Heart right ventricle (tissue), 16 donors: ENCODE data around the gene MYOM3. TPM values are rescaled to one million over a fixed set of nuclear protein-coding genes. Genes with fewer than 3 reads are reported as not detected.
A peak's percentile ranks its signal among the peaks of the same experiment; 100 is the strongest.

Experiments used
- ATAC-seq, 8 donors: fragments of 200-7000 bp; cut with Tn5 transposase; one replicate each; pipeline ENCODE4 v1.9.1; 2020; ENCODE audit warnings: mild to moderate bottlenecking in 8 of 8, moderate library complexity in 8 of 8, moderate number of reproducible peaks in 1 of 8
- DNase-seq, 2 donors: peaks; one replicate each; pipeline ENCODE4 v3.0.0-alpha.2; 2020
- H3K27ac ChIP-seq, 10 donors: fragments of 200-600 bp; sonication (generic) in 2 of 10; one replicate each; pipeline versions ENCODE4 v1.5.0 to v1.8.0; 2020 to 2022; ENCODE audit warnings: mild to moderate bottlenecking in 3 of 10
- H3K27me3 ChIP-seq, 7 donors: fragments of 200-600 bp; one replicate each; pipeline ENCODE4 v1.8.0; 2021 to 2022; ENCODE audit warnings: mild to moderate bottlenecking in 2 of 7
- H3K36me3 ChIP-seq, 9 donors: fragments of 200-600 bp; sonication (generic) in 1 of 9; one replicate each; pipeline versions ENCODE4 v1.5.0 to v1.8.0; 2020 to 2022; ENCODE audit warnings: mild to moderate bottlenecking in 2 of 9
- H3K4me1 ChIP-seq, 9 donors: fragments of 200-600 bp; sonication (generic) in 1 of 9; one replicate each; pipeline versions ENCODE4 v1.5.0 to v1.8.0; 2020 to 2022; ENCODE audit warnings: mild to moderate bottlenecking in 4 of 9
- H3K4me3 ChIP-seq, 10 donors: fragments of 200-600 bp; sonication (generic) in 2 of 10; one replicate each; pipeline versions ENCODE4 v1.5.0 to v1.8.0; 2020 to 2022; ENCODE audit warnings: mild to moderate bottlenecking in 7 of 10, moderate library complexity in 2 of 10
- H3K9me3 ChIP-seq, 11 donors: fragments of 200-600 bp in 10 of 11; sonication (generic) in 2 of 11; one replicate each; pipeline versions ENCODE4 v1.5.0 to v1.8.0; 2013 to 2022; ENCODE audit warnings: mild to moderate bottlenecking in 2 of 11, control low read depth in 1 of 11, moderate library complexity in 1 of 11
- WGBS, 2 donors: extraction: QIAGEN DNeasy Blood & Tissue Kit; methylation state at CpG; one replicate each; pipeline ENCODE4 v1.1.7; 2013; ENCODE audit warnings: inconsistent platforms in 1 of 2; 5-methylcytosine and 5-hydroxymethylcytosine counted together
- intact Hi-C, 10 donors: fragments of 100-400 bp; cut with DNase I; formaldehyde crosslinking; loops; one replicate each; pipeline versions ENCODE4 v1.11.1 to v1.14.2; 2022
- polyA plus RNA-seq, 2 donors: library from polyadenylated mRNA; stranded (reverse); fragments of 200-250 nt; gene quantifications; one replicate each; pipeline ENCODE4 v1.2.3, GENCODE V29; 2013
- total RNA-seq, 10 donors: library from RNA; stranded (reverse); fragmentation: NEBNext Ultra II Directional in 3 of 10; extraction: Animal tissue kit (Norgen Biotek cat#: 25700) in 3 of 10; gene quantifications; one replicate each; pipeline versions ENCODE4 v1.2.1 to v1.2.4, GENCODE V29; 2021 to 2023
- TF ChIP-seq, protein P1 (sequence below), 9 donors: fragments of 200-600 bp; sonication (generic) in 2 of 9; IDR thresholded peaks; one replicate each; pipeline versions ENCODE4 v1.5.0 to v1.8.0; 2021 to 2022; ENCODE audit warnings: antibody characterized with exemption in 9 of 9, mild to moderate bottlenecking in 5 of 9, moderate library complexity in 1 of 9
- donor health status: Arrhythmogenic right ventricular cardiomyopathy.
- donor health status: ischemic (EF 13 %, LVEDD 7.1; RV severe dilation, severe dysfunction).
- donor health status: healthy with polysubstance abuse.
- donor health status: DM: no; HTN: yes; CAD: no.
- donor health status: DM: no; HTN: no; CAD: no.
- donor health status: ischemic (EF 25% LVEDD 6.9; RV normal size, moderate dysfunction).
- donor health status: ischemic (EF 25% LVEDD 5.7; RV mildly dilated, moderate dysfunction).
- donor health status: healthy.
- donor health status: DM: yes; HTN: yes; CAD: no.
- donor health status: Ischemic cardiomyopathy.
- donor health status: ischemic (EF 35%, LVEDD 5.7; RV mildly dilated, moderate dysfunction).
- donor health status: nonischemic (EF 11% LVEDD 7.7; RV severe dilation, severe dysfunction).
- donor health status: DM: yes; HTN: yes; CAD: no.
- donor health status: PGD.
- donor health status: ischemic (EF 29% LVEDD 5.4; RV normal size, mild dysfunction).
- donor health status: nonischemic (EF 23%, LVEDD 6.1; RV moderate dilation, normal function).

MYOM3 gene
- total and polyA plus RNA-seq, 12 donors = 85.3 to 428 (median 318) TPM

DNA sequence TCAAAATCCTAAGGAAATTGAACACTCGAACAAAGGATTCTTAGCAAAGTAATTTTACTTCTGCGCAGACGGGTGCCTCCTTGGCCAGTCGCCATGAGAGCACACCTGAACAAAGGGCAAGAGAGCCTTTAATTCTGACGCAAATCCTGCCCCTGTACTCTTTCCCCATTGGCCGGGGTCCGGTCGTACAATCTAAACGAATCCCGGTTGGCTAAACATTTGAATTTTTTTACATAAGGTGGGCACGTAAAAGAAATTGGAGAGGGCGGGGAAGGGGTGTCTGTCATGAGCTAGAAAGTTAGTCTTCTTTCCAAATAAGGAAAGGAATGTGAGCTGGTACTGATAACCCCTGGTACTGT lies 39.2 kb upstream of the MYOM3 start:
- Histone ChIP-seq H3K27me3 (peaks cover 0 to 37% (median 20%) of the 10 kb centered on the region in 7 donors), H3K9me3 (no peaks in the 10 kb centered on the region), H3K27ac (no peak overlapping the region), H3K4me1 (peaks cover 0 to 15% (median 9%) of the 10 kb centered on the region in 9 donors), H3K4me3 (no peak overlapping the region), H3K36me3 (no peaks in the 10 kb centered on the region)
- intact Hi-C loops = no loop called here
- ATAC-seq (no peak), DNase-seq (no peak)
- TF ChIP-seq, protein P1, sequence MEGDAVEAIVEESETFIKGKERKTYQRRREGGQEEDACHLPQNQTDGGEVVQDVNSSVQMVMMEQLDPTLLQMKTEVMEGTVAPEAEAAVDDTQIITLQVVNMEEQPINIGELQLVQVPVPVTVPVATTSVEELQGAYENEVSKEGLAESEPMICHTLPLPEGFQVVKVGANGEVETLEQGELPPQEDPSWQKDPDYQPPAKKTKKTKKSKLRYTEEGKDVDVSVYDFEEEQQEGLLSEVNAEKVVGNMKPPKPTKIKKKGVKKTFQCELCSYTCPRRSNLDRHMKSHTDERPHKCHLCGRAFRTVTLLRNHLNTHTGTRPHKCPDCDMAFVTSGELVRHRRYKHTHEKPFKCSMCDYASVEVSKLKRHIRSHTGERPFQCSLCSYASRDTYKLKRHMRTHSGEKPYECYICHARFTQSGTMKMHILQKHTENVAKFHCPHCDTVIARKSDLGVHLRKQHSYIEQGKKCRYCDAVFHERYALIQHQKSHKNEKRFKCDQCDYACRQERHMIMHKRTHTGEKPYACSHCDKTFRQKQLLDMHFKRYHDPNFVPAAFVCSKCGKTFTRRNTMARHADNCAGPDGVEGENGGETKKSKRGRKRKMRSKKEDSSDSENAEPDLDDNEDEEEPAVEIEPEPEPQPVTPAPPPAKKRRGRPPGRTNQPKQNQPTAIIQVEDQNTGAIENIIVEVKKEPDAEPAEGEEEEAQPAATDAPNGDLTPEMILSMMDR (IDR thresholded peaks at IDR 0.05) = no peak
- WGBS, 2 donors = 21 to 29% methylated on average over 12 of the region's 12 CpGs

- 14 to 15% methylated on average over 36 of the region's 36 CpGs for WGBS, 2 donors
Observed at GRCh38 chr1:24150234-24151174, 38.6 kb upstream of the MYOM3 start.

DNA sequence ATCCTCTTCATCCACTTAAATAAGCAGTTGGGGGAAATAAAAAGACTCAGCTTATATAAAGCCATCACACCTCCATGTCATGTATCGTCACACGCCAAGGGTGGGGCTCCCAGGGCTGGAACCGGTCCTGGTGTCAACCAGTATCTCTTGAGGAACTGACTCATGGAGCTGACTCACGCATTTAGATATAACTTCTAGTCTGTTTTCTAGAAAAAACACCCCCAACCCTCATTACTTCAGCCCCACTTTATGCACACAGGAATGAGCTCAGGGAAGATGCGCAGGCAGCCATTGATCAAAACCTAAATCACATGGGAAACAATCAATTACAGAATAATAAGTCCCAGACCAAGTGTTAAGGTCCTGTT lies 37.9 kb upstream of the MYOM3 start:
- intact Hi-C loops = no loop called here
- H3K27ac ChIP-seq = no peak overlapping the region
- H3K4me1 ChIP-seq = peaks cover 0 to 15% (median 9%) of the 10 kb centered on the region in 9 donors
- H3K36me3 ChIP-seq = no peaks in the 10 kb centered on the region
- no peaks in the 10 kb centered on the region for H3K9me3 ChIP-seq
- TF ChIP-seq, protein P1 (IDR thresholded peaks at IDR 0.05) = no peak
- DNase-seq (no peak), ATAC-seq (peak in 5 of 8 donors; percentile 6 to 50 (median 46))
- H3K27me3 ChIP-seq = peaks cover 0 to 37% (median 20%) of the 10 kb centered on the region in 7 donors
- 40 to 49% methylated on average over 5 of the region's 5 CpGs for WGBS, 2 donors
- no peak overlapping the region for H3K4me3 ChIP-seq

More at GRCh38 chr1:24150234-24151174, 38.6 kb upstream of the MYOM3 start:
- no peaks in the 10 kb centered on the region for H3K9me3 ChIP-seq
- intact Hi-C loops = no loop called here
- peak; percentile 92 to 95 (median 94) for ATAC-seq
- TF ChIP-seq, protein P1 (IDR thresholded peaks at IDR 0.05) = peak; percentile 67 to 92 (median 84)
- H3K36me3 ChIP-seq = no peaks in the 10 kb centered on the region
- H3K27me3 ChIP-seq = peaks cover 0 to 37% (median 20%) of the 10 kb centered on the region in 7 donors
- no peak overlapping the region for H3K27ac ChIP-seq
- H3K4me3 ChIP-seq = peak overlapping the region in 3 of 10 donors; percentile 5 to 26 (median 16)
- DNase-seq = peak; percentile 87 to 88
- H3K4me1 ChIP-seq = peaks cover 0 to 15% (median 9%) of the 10 kb centered on the region in 9 donors

- ATAC-seq = no peak
- Histone ChIP-seq H3K4me1 (peaks cover 0 to 20% (median 9%) of the 10 kb centered on the region in 9 donors), H3K27me3 (peaks cover 0 to 35% (median 20%) of the 10 kb centered on the region in 7 donors), H3K36me3 (no peaks in the 10 kb centered on the region), H3K27ac (no peak overlapping the region), H3K9me3 (no peaks in the 10 kb centered on the region), H3K4me3 (no peak overlapping the region)
- intact Hi-C loops = no loop called here
- DNase-seq = no peak
- TF ChIP-seq, protein P1 (IDR thresholded peaks at IDR 0.05) = no peak
- WGBS, 2 donors = 64 to 66% methylated on average over 6 of the region's 6 CpGs
Observed at GRCh38 chr1:24147816-24148215, 35.9 kb upstream of the MYOM3 start.
